ENCODE measurements around the gene PA2G4. TPM values are rescaled to one million over a fixed set of nuclear protein-coding genes. Genes with fewer than 3 reads are reported as not detected.

Gene PA2G4
- total and polyA plus RNA-seq, 11 donors = 62.4 to 187 (median 72.4) TPM

DNA sequence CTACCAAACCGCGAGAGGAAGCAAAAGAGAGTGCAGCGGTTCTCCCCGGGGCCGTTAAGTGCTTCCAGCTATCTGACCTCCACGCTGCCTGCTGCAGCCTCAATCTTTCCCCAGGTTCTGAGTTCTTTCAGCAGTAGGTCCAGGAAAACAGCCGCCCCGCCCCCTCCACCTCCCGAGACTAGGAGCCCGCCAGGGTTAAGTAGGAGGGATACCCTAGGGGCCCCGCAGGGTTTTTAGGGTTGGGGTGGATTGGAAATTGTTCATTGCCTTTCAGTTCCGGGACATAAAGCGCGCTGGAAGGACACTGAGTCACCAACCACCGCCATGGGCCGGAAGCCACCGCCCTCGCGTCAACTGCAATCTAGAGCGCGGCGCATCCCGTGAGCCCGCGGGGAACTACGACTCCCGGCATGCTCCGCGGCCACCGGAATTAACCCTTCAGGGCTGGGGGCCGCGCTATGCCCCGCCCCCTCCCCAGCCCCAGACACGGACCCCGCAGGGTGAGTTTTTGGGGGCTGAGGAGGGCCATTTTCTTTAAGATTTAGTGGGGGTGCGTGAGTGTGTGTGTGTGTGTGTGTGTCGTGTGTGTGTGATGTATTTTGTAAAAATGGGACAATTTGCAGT lies 47.9 kb downstream of the PA2G4 start, which contains the start of gene MYL6B:
MYL6B (plus strand) TSS at position 456 of the 624 bp plus-strand sequence. CDS start 1,332 bp downstream, outside the sequence.
- 0 to 1% (median 1%) methylated on average over 15 to 37 of the region's 37 CpGs for WGBS, 4 donors
- peak; percentile 94 to 97 (median 96) for DNase-seq

DNA sequence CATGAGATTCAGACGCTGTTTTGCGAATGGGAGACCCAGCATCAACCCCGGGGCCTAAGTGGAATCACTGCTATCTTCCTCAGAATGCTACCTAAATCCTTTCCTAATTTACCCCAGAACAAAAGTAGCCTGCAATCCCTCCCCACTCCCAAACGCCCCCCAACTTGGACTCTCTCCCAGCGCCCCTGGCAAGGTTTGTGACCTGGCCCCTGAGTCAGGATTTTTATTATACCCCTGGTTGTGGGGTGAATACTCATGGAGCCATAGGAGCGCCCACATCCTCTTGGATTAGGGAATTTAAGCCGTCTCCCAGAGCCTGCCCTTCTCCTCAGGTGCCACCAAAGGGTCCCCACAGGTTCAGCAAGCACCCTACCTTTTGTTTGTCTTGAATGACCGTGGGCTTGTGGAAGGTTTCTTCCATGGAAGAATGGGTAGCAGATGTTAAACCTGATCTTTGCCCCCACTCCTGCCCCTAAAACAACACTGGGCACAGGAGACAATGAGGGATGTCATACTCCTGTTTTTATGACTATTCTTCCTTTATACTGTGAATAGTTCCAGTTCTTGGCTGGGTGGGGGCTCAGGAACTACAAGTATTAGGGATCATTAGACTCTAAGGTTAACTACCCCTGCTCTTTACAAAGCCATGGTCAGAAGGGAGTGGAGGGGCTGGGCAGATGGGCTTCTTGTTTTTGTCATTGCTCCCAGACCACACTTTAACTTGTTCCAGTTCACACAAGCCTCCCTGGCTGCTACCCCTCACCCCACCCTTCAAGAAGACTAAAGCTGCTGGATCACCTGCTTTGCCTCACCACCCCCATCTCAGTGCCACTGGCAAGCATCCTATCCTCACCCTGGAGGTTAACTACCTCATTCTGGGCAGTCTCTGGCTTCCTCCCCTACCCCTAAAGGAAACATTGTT lies 48.7 kb downstream of the PA2G4 start:
- intact Hi-C loops (cut with DNase I) = loop anchor here in 2 of 10 donors (2.0 kb wide), 1 partner anchor 24 kb away; the partner anchor contains the start of gene ESYT1 (in 2 of the 2)
- peak overlapping the region in 10 of 12 donors; percentile 92 to 98 (median 94) for H3K27ac ChIP-seq
- TF ChIP-seq, protein P1, sequence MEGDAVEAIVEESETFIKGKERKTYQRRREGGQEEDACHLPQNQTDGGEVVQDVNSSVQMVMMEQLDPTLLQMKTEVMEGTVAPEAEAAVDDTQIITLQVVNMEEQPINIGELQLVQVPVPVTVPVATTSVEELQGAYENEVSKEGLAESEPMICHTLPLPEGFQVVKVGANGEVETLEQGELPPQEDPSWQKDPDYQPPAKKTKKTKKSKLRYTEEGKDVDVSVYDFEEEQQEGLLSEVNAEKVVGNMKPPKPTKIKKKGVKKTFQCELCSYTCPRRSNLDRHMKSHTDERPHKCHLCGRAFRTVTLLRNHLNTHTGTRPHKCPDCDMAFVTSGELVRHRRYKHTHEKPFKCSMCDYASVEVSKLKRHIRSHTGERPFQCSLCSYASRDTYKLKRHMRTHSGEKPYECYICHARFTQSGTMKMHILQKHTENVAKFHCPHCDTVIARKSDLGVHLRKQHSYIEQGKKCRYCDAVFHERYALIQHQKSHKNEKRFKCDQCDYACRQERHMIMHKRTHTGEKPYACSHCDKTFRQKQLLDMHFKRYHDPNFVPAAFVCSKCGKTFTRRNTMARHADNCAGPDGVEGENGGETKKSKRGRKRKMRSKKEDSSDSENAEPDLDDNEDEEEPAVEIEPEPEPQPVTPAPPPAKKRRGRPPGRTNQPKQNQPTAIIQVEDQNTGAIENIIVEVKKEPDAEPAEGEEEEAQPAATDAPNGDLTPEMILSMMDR (IDR thresholded peaks at IDR 0.05) = no peak
- TF ChIP-seq POLR2A (IDR thresholded peaks at IDR 0.05) = no peak
- ATAC-seq = no peak
- no peaks in the 10 kb centered on the region for H3K27me3 ChIP-seq
- WGBS, 4 donors = 7 to 16% (median 15%) methylated on average over 8 of the region's 8 CpGs
- peak overlapping the region; percentile 22 to 92 (median 72) for H3K4me3 ChIP-seq
- H3K4me1 ChIP-seq = peaks cover 4 to 36% (median 23%) of the 10 kb centered on the region in 12 donors
- no peaks in the 10 kb centered on the region for H3K9me3 ChIP-seq
- peaks cover 0 to 12% (median 0%) of the 10 kb centered on the region in 9 donors for H3K36me3 ChIP-seq
- DNase-seq = peak in 1 of 5 donors; percentile 15

More for the DNA sequence above, 47.9 kb downstream of the PA2G4 start, which contains the start of gene MYL6B:
- Histone ChIP-seq H3K9me3 (no peaks in the 10 kb centered on the region), H3K4me3 (peak within 1 kb of the TSS; percentile 22 to 92 (median 72)), H3K4me1 (peaks cover 4 to 36% (median 25%) of the 10 kb centered on the region in 12 donors), H3K36me3 (peaks cover 0 to 12% (median 0%) of the 10 kb centered on the region in 9 donors), H3K27me3 (no peaks in the 10 kb centered on the region), H3K27ac (peak within 1 kb of the TSS; percentile 80 to 98 (median 94))
- TF ChIP-seq POLR2A (IDR thresholded peaks at IDR 0.05) = peak in 1 of 2 donors; percentile 62
- TF ChIP-seq, protein P1 (IDR thresholded peaks at IDR 0.05) = no peak
- intact Hi-C loops (cut with DNase I) = loop anchor here in 2 of 10 donors (2.0 kb wide), 1 partner anchor 23 kb away; the partner anchor contains the start of gene ESYT1 (in 2 of the 2)
- peak; percentile 95 to 98 (median 97) for ATAC-seq

DNA sequence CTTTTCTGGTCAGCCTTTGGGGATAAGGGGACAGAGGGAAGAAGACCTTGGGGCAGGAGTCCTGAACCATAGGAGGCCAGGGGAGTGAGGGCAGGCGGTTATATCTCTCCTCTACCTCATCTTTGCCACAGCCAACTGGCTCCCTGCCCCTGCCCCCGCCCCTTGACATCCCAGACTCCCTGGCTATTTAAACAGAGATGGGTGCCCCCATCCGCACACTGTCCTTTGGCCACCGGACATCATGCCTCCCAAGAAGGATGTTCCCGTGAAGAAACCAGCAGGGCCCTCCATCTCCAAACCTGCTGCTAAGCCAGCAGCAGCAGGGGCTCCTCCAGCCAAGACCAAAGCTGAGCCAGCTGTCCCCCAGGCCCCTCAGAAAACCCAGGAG lies 49.3 kb downstream of the PA2G4 start:
- TF ChIP-seq POLR2A (IDR thresholded peaks at IDR 0.05) = no peak
- TF ChIP-seq, protein P1 (IDR thresholded peaks at IDR 0.05) = no peak
- no peaks in the 10 kb centered on the region for H3K27me3 ChIP-seq
- peaks cover 0 to 12% (median 0%) of the 10 kb centered on the region in 9 donors for H3K36me3 ChIP-seq
- ATAC-seq (no peak), DNase-seq (no peak)
- H3K27ac ChIP-seq = no peak overlapping the region
- 78 to 87% (median 82%) methylated on average over 5 of the region's 5 CpGs for WGBS, 4 donors
- H3K4me1 ChIP-seq = peaks cover 4 to 36% (median 23%) of the 10 kb centered on the region in 12 donors
- H3K9me3 ChIP-seq = no peaks in the 10 kb centered on the region
- no peak overlapping the region for H3K4me3 ChIP-seq
- intact Hi-C loops (cut with DNase I) = loop anchor here in 2 of 10 donors (2.0 kb wide), 1 partner anchor 25 kb away; the partner anchor contains the start of gene ESYT1 (in 2 of the 2)

Measured in heart left ventricle (tissue), 16 donors.